Smooth muscle cell (in vitro differentiated cells): ENCODE measurements around the gene TMEM219. TPM values are rescaled to one million over a fixed set of nuclear protein-coding genes. Genes with fewer than 3 reads are reported as not detected.

ENCODE experiments used
- DNase-seq: peaks from one replicate; lab custom pipeline; 2025; ENCODE audit not compliant: unreplicated experiment; lab: John Stamatoyannopoulos, UW
- H2AFZ ChIP-seq: fragments of 200-600 bp; sonication (generic); 2 replicates; pipeline ENCODE4 v1.6.0; 2016; ENCODE audit warnings: antibody characterized with exemption, low read depth, mild to moderate bottlenecking
- H3F3A ChIP-seq: fragments of 200-600 bp; sonication (generic); 2 replicates; pipeline ENCODE4 v1.6.0; 2017; ENCODE audit warnings: antibody characterized with exemption, low read depth
- H3K27ac ChIP-seq: fragments of 200-600 bp; sonication (generic); 2 replicates; pipeline ENCODE4 v1.5.1; 2016; ENCODE audit warnings: low read depth, mild to moderate bottlenecking
- H3K27me3 ChIP-seq: fragments of 200-600 bp; sonication (generic); 2 replicates; pipeline ENCODE4 v1.6.1; 2016; ENCODE audit warnings: low read depth, mild to moderate bottlenecking
- H3K36me3 ChIP-seq: fragments of 200-600 bp; sonication (generic); 2 replicates; pipeline ENCODE4 v1.5.1; 2016; ENCODE audit warnings: low read depth
- H3K4me1 ChIP-seq: fragments of 200-600 bp; sonication (generic); 2 replicates; pipeline ENCODE4 v1.5.1; 2016; ENCODE audit warnings: low read depth
- H3K4me2 ChIP-seq: fragments of 200-600 bp; sonication (generic); 2 replicates; pipeline ENCODE4 v1.6.0; 2016; ENCODE audit warnings: mild to moderate bottlenecking
- H3K4me3 ChIP-seq: fragments of 200-600 bp; sonication (generic); 2 replicates; pipeline ENCODE4 v1.5.1; 2016; ENCODE audit warnings: mild to moderate bottlenecking
- H3K79me2 ChIP-seq: fragments of 200-600 bp; sonication (generic); 2 replicates; pipeline ENCODE4 v1.6.0; 2016; ENCODE audit warnings: low read depth, mild to moderate bottlenecking
- H3K9ac ChIP-seq: fragments of 200-600 bp; sonication (generic); 2 replicates; pipeline ENCODE4 v1.6.0; 2016; ENCODE audit warnings: low read depth
- H3K9me3 ChIP-seq: fragments of 200-600 bp; sonication (generic); replicated peaks from 2 replicates; pipeline ENCODE4 v1.5.1; 2016; ENCODE audit warnings: low read depth
- H4K20me1 ChIP-seq: fragments of 200-600 bp; sonication (generic); 2 replicates; pipeline ENCODE4 v1.6.0; 2016; ENCODE audit warnings: low read depth
- WGBS: methylation state at CpG from one replicate; pipeline ENCODE4 v1.1.7; 2016; ENCODE audit warnings: low lambda C conversion rate; 5-methylcytosine and 5-hydroxymethylcytosine counted together
- polyA plus RNA-seq: library from polyadenylated mRNA; unstranded; fragments of >200 nt; fragmentation: Nextera tagmentation; extraction: Ambion mirVana; gene quantifications from 2 replicates; pipeline ENCODE4 v1.2.1, GENCODE V29; 2016
- total RNA-seq: library from RNA; depleted of rRNA; stranded (reverse); fragments of >200 nt; gene quantifications from 2 replicates; pipeline ENCODE4 v1.2.3, GENCODE V29; 2014
- TF ChIP-seq, protein P1 (sequence below): fragments of 200-600 bp; sonication (generic); IDR thresholded peaks from 2 replicates; pipeline ENCODE4 v1.5.1; 2017; ENCODE audit warnings: borderline replicate concordance, mild to moderate bottlenecking, antibody characterized with exemption; ENCODE audit not compliant: insufficient read depth, poor library complexity, severe bottlenecking

Gene TMEM219
- total RNA-seq (99.2 and 107 TPM in 2 replicates), polyA plus RNA-seq (176 and 186 TPM in 2 replicates)

DNA sequence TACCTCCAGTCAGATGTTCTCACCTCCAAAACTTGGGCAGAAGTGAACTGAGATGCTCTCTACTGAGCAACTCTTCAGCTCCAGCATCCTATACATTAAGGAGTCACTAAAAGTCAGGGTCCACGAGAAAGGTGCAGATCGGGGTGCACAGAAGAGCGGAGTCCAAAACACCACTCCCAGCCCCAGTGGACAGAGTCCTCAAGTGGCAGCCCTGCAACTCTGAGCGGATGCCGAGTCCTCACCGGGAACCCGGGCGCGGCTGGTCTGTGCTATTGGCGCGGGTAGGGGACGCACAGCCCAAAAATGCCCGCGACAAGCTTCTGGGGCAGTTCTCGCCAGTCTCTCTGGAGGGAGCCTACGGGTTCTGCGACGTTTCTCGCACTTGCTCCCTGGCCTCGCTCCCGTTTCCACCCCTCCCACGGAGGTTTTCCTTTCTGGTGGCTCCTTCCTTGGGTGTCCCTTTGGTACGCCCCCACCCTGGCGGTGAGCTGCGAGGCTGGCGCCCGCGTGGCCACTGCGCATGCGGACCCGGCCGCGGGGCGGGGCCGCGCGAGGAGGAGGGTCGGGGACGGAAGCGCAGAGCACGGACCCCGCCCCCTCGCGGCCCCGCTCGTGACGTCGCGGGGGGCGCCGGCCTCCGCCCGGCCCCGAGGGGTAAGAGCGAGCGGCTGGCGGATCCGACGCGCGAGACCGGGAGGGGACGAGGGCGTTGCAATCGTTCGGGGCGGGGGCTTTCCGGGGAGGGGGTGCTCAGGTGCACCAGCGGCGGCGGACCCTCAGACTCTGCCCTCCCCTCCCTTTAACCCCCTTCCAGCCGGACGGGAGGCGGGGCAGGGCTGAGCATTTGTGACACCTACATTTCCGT lies at the start of gene TMEM219:
Gene TMEM219, plus strand, starts transcription at position 601 of the 865 bp plus-strand sequence. CDS start 1,065 bp downstream, outside the sequence.
- Histone ChIP-seq H3K36me3 (no peaks in the 10 kb centered on the region), H4K20me1 (no peaks in the 10 kb centered on the region), H3K79me2 (no peaks in the 10 kb centered on the region), H3K4me2 (peak within 1 kb of the TSS; percentile 92), H3K4me3 (peak within 1 kb of the TSS; percentile 86), H3K27me3 (no peaks in the 10 kb centered on the region), H3K9me3 (no peaks in the 10 kb centered on the region), H3F3A (no peaks in the 10 kb centered on the region), H3K4me1 (peaks cover 5% of the 10 kb centered on the region), H2AFZ (peak within 1 kb of the TSS; percentile 78), H3K27ac (peak within 1 kb of the TSS; percentile 71), H3K9ac (peak within 1 kb of the TSS; percentile 74)
- TF ChIP-seq, protein P1, sequence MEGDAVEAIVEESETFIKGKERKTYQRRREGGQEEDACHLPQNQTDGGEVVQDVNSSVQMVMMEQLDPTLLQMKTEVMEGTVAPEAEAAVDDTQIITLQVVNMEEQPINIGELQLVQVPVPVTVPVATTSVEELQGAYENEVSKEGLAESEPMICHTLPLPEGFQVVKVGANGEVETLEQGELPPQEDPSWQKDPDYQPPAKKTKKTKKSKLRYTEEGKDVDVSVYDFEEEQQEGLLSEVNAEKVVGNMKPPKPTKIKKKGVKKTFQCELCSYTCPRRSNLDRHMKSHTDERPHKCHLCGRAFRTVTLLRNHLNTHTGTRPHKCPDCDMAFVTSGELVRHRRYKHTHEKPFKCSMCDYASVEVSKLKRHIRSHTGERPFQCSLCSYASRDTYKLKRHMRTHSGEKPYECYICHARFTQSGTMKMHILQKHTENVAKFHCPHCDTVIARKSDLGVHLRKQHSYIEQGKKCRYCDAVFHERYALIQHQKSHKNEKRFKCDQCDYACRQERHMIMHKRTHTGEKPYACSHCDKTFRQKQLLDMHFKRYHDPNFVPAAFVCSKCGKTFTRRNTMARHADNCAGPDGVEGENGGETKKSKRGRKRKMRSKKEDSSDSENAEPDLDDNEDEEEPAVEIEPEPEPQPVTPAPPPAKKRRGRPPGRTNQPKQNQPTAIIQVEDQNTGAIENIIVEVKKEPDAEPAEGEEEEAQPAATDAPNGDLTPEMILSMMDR: peak; percentile 21
- 4% methylated on average over 36 of the region's 75 CpGs for WGBS
- DNase-seq: peak; percentile 86

DNA sequence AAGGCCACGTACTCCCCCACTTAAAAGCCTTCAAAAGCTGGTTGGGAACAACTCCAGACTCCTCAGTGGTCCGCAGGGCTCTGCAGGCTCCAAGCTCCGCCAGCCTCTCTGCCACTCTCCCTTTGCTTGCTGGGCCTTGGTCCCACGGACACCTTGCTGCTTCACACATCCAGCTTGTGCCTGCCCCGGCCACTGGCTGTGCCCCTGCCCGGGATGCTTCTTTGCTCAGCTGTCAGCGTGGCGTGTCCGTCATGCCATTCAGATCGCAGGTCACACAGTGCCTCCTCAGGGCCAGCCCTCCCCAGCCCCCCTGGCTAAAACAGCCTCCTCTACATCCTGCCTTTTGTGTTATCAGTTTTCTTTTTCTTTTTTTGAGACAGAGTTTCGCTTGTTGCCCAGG lies 49.8 kb upstream of the TMEM219 start:
- no peak overlapping the region for H3K9ac ChIP-seq
- DNase-seq: no peak
- no peak overlapping the region for H3K27ac ChIP-seq
- 90% methylated on average over 11 of the region's 11 CpGs for WGBS
- no peaks in the 10 kb centered on the region for H3K36me3 ChIP-seq
- no peaks in the 10 kb centered on the region for H3K9me3 ChIP-seq
- no peaks in the 10 kb centered on the region for H4K20me1 ChIP-seq
- no peaks in the 10 kb centered on the region for H3K4me1 ChIP-seq
- no peaks in the 10 kb centered on the region for H3F3A ChIP-seq
- no peak overlapping the region for H3K4me3 ChIP-seq
- TF ChIP-seq, protein P1: no peak
- H3K79me2 ChIP-seq: no peaks in the 10 kb centered on the region
- no peak overlapping the region for H3K4me2 ChIP-seq
- H3K27me3 ChIP-seq: no peaks in the 10 kb centered on the region
- no peak overlapping the region for H2AFZ ChIP-seq

DNA sequence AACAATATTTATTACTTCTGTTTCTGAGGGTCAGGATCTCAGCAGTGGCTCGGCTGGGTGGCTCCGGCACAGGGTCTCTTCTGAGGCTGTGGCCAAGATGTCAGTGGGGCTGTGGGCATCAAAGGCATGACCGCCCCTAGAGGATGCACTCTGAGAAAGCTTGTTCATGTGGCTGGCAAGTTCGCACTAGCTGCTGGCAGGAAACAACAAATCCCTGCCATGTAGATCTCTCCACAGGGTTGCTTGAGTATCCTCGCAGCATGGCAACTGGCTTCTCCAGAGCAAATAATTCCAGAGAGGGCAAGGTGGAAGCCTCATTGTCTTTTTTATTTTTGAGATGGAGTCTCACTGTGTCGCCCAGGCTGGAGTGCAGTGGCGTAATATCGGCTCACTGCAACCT lies 48.4 kb upstream of the TMEM219 start:
- no peak for DNase-seq
- no peaks in the 10 kb centered on the region for H4K20me1 ChIP-seq
- 97% methylated on average over 8 of the region's 8 CpGs for WGBS

More for the DNA sequence above, 48.4 kb upstream of the TMEM219 start:
- Histone ChIP-seq H3F3A (no peaks in the 10 kb centered on the region), H3K79me2 (no peaks in the 10 kb centered on the region), H3K27ac (no peak overlapping the region), H3K36me3 (no peaks in the 10 kb centered on the region), H3K9me3 (no peaks in the 10 kb centered on the region), H3K4me3 (no peak overlapping the region), H3K27me3 (no peaks in the 10 kb centered on the region), H2AFZ (no peak overlapping the region), H3K9ac (no peak overlapping the region), H3K4me2 (no peak overlapping the region), H3K4me1 (no peaks in the 10 kb centered on the region)
- TF ChIP-seq, protein P1: no peak
